Activated CD4-positive, alpha-beta T cell treated with anti-CD3 and anti-CD28 coated beads for 4 hours (primary cell): ENCODE measurements around the gene PBXIP1.
A peak's percentile ranks its signal among the peaks of the same experiment; 100 is the strongest.

Experiments
- DNase-seq, 2 donors: peaks; one replicate each; pipeline ENCODE4 v3.0.0-alpha.2; 2020

PBXIP1 gene

DNA sequence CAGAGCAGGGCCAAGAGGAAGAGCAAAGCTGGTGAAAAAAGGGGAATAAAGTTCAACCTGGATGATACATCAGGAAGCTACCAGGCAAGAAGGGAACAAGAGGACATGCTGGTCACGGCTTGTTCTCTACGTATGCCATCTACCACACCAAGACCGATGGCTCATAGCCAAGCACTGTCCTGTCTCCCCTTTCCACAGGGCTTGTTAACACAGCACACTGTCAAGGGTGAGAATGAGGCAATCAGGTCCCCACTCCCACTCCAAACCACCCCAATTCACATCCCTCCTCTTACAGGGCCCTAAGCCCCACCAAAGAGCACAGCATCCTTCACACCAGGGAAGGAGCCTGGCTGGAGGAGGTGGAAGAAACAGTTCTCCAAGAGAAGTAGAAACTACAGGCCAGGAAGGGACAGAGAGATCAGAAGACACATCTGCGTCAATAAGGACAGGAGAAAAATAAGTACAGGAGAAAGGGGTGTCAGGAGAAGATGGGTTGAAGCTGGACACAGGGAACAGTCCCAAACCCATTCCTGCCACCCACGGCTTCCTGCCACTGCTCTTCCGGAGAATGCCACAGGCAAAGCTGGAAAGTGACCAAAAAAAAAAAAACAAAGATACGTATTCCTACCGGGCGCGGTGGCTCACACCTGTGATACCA lies 15.6 kb upstream of the PBXIP1 start:
- no peak for DNase-seq

DNA sequence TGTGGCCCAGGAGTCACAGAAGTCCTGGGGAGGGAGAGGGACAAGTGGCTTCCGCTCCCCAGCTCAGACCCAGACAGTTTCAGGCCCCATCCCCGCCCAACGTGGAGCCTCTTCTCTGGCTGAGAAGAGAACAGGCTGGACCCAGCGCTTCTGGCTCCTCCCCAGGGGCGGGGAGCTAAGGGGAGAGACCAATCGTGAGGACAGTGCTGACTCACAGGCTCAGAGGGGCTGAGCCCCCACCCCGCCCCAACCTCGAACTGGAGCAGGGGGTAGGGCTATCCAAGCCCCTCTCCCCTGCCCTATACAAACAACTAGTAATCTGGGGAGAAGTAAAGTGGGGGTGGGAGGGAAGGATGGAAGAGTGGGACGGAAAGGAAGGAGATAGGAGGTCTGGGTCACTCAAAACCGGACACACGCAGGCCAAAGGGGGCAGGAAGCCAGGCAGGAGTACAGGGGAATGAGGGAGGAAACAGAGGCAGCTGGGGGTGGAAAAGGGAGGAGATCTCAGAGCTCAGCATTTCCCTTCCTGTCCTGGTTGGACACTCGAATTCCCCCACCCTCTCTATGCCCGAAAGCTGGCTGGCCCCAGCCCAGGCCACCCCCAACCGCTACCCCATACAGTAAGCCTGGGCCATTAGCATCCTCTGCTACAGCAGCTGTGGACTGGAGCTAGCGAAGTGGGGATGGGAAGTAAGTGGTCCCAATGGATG lies 14.9 kb upstream of the PBXIP1 start, which contains the start of gene SHC1:
Gene SHC1, minus strand, starts transcription at position 117 of the 710 bp plus-strand sequence. CDS start 221 bp downstream, outside the sequence.
- DNase-seq, result peak; percentile 29 to 35

DNA sequence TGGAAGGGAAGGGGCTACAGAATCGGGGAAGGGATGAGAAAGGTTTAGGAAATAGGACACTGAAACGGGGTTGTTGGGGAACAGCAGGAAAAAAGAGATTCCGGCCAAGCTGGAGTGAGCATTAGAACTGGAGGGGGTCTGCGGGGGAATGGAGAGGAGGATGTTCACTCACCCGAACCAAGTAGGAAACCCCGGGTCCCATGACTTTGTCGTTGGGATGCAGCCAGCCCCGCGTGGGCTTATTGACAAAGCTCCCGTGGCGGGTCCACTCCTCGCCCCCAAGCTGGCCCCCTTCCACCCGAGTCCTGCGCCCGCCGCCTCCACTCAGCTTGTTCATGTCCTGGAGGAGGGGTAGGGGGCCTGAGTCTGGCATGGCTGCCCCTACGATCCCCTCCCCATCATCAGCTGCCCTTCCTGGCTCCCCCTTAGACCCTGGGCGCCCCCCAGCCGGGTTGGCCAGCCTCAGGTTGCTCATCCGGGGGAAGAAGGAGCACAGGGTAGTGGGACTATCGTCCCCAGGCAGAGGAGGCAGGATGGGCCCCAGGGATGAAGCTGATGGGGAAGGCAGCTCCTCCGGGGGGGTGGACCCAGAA lies 14.1 kb upstream of the PBXIP1 start:
- no peak for DNase-seq

DNA sequence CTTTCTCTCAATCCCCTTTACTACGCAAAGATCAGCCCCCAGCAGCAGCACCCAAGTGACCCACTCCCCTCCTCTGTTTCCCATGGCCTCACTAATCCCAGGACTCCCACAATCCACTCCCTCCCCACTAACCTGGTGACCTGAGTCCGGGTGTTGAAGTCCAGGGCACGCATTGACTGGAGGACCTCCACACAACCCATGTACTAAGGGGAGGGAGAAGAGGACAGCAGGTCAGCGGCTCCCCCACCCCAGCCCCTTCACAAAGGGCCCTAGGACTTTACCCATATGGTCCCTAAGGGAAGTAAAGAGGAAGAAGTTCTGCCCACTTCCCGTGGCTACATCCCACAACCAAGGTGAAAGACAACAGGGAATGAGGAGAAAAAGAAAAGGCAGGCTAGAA lies 13.3 kb upstream of the PBXIP1 start:
- DNase-seq, result no peak

DNA sequence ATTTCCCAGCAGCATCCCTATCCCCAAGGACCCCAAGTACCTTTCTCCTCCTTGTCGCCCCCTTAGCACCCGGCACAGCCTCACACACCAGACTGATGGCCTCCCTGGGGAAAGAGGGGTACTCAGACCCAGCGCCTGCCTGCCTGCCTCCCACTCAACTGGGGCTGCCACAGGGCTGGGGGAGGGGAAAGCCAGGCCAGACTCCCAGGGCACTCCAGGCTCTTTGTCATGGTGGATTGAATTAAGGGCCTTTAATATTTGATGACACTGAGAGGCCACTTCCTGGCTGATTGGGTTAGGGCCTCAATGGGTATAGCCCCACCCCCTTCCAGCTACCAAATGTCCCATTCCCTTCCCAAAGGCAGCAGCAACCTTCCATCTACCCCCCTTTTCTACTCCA lies 12.8 kb upstream of the PBXIP1 start:
- no peak for DNase-seq

DNA sequence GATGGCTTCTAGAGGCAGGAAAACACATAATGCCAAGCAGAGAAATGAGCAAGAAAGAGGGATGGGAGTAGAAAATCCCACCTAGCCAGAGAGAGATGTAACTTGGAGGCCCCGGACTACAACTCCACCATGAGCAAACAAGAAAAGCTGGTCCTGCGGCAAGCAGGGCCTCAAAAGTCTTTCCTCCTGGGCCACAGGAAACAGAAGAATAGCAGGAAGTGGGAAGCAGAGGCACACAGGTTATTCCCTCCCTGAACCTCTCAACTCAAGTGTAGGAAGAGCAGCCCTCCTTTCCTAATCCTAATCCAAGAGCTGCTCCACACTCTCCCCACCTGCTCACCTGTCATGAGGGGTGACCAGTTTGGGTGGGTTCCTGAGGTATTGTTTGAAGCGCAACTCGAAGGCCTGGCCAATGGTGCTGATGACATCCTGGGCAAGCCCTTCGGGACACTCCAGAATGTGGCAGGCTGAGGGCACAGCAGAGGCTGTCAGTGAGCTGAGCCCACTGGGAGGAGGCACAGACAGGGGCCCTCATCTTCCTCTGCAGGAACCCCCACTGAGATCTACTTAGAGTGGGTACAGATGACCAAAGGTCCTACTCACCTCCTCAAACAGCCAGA lies 11.5 kb upstream of the PBXIP1 start:
- no peak for DNase-seq

DNA sequence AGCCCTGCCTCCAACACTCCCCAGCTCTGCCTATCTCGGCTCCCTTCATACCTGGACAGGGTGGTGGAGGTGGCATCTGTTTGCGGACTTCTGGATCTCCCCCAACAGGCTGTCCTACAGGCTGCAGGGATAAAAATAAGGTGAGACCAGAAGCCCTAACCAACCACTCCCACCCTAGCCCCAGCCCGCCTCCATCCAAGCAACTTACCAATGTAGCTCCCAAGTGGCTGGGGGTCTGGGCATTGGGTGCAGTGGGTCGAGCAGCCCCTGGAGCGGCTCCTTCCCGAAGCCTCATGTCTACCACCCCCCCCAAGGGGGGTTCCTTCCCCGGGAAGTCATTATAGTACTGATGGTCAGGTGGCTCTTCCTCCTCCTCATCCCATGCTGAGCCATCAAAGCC lies 10.2 kb upstream of the PBXIP1 start:
- DNase-seq, result no peak

DNA sequence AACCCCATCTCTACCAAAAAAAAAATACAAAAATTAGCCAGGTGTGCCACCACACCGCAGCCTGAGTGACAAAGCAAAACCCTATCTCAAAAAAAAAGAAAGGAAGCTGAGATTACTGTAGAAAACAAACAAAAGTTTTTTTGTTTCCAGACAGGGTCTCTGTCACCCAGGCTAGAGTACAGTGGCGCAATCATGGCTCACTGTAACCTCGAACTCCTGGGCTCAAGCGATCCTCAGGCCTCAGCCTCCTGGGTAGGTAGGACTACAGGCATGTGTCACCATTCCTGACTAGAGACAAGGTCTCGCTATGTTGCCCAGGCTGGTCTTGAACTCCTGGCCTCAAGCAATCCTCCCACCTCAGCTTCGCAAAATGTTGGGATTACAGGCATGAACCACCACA lies 8.5 kb upstream of the PBXIP1 start:
- no peak for DNase-seq

DNA sequence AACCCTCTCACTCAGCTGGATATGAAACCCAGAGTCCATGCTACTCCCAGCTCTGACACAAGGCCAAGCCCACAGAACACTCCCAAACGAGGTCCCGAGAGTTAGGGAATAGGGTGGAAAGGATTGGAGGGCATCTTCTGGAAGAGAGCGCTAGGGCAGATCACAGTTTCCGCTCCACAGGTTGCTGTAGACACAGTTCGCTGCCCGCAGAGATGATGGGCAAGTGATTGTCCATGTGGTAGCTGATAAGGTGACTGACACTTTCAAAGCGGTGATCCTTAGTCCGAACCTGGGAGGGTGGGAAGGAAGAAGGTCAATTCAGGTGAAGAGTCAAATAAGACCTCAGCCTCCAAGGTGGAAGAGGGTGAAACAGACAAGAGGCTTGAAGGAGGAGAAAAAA lies 7.7 kb upstream of the PBXIP1 start:
- no peak for DNase-seq

DNA sequence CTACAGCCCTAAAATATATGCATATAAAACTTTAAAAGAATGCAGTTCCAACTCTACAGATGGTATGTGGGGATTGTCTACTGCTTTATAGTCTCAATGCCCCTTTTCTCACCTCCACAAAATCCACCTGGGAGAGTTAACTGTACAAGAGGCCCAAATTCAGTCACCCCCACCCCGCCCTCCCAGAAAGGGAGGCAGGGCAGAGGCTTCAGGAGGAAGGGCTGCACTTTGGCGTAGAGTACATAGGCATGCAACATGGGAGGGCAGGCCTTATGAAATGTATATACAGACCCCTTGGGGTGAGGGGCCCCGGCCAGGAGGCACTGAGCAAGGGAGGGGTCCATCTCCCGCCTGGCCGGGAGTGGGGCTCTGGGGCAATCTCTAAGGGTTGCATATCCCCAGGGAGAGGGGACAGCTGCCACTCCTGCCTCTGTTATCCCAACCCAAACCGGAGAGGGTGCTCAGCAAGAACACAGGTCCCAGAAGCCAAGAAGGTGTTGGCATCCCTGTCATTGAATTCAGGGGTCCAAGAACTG lies 7.0 kb upstream of the PBXIP1 start:
- DNase-seq, result no peak

DNA sequence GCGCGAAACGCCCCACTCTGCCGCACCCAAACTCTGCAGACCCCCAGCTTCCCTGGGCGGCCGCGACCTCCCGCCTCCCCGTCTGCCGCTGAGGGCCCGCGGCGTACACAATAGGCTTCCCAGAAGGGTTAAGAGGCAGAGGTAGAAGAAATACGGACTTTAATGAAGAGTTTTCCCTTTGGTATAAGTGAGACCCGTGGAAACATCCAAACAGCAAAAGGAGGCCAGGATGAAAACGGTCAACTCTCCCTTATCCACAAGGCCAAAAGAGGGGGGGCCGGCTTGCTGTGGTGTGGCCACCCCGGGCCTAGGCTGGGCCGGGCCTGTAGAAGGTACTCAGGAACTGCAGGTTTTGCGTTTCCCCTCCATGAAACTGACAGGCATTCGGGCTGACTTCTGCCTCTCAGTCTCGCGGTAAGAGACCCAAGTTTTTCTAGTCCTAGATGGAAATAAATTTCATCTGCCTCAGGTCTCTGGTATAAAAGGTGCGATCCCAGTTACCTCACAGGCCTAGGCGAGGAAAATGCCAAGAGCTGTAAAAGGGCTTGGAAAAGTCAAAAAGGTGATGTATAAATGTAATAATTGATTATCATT lies 6.4 kb upstream of the PBXIP1 start:
- no peak for DNase-seq

DNA sequence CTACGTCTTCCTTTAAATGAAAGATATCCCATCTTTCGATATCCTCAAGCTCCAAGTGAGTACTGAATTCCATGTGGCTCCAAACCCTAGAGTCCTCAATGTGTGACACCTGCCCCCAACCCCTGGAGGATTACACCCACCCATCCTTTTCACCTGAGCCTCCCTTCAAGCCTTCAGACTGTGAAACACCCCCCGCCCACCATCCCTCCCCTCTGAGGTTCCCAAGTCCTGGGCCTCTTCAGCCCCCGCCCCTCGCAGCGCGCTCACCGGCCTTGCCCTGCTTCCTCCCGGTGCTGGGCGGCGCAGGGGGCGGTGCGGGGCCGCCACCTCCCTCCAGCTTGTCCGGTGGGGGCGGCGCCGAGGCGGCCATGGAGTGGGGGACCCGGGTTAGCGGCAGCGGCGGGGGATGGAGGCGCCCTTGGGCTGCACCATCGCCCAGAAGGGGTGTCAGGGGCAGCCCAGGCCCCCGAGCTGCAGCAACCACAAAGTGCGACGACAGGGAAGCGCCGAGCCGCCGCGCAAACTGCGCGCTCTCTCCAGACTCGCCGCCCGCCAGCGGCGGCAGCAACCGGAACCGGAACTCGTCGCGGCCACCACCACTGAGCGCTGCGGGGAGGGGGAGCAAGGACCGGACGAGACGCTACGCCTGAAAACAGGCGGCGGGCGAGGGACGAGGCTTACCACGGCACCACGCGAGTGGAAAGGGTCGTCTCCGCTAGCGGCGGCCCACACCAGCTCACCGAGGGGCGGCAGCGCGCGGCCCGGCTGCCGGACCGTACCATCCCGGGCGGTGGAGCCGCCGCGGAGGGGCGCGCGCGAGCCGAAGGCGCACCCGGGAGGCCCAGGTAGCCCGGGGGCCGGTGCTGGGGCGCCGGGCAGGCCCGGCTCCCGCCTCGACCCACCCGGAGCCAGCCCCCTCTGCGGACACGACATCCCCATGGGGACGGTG lies 5.6 kb upstream of the PBXIP1 start, which contains the start of gene PYGO2:
Gene PYGO2, minus strand, starts transcription at position 576 of the 949 bp plus-strand sequence. Its CDS starts 206 bp downstream, at position 370.
- peak; percentile 71 to 80 for DNase-seq

DNA sequence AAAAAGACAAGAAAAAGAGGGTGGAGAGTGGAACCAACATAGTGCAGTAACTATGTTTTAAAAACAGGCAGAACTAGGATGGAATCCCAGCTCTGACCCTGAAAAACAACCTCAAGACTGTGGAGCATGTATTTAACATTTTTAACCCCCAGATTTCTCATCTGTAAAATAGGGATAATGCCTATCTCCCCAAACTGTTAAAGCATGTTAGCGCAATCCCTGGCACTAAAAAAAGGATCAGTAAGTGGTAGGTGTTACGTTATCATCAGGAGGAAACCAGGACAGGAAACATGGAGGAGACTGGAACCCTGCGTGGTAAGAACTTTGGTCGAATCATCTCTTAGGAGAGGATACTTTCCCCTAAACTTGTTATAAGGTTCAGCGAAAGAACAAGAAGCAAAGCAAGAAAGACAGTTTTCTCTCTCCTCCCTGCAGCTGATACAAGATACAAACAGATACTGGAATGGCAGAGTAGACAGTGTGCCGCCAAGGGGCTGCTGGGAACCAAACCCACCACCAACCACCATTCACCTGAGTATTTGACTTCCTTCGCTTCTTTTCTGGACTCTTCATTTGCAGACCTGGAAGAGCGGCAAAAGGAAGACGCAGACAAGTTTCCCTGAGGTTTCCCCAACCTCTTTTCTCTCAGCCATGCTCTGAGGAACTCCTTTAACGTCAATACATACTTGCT lies 4.7 kb upstream of the PBXIP1 start:
- DNase-seq, result no peak

DNA sequence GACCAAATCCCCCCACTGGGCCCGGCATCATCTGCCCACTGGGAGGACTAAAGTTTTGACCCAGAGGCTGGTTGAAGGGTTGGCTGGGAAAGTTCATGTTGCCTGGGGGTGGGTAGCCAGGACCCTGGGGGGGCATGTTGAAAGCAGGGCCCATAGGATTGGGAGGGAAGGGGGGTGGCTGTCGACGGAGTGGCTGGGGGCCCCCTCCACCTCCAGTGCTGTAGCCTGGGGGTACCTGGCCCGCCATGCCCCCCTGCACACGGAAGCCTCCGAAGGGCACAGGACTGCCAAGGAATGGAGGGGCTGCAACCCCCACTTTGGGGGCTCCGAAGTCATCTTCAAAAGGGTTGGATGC lies 3.5 kb upstream of the PBXIP1 start:
- no peak for DNase-seq

DNA sequence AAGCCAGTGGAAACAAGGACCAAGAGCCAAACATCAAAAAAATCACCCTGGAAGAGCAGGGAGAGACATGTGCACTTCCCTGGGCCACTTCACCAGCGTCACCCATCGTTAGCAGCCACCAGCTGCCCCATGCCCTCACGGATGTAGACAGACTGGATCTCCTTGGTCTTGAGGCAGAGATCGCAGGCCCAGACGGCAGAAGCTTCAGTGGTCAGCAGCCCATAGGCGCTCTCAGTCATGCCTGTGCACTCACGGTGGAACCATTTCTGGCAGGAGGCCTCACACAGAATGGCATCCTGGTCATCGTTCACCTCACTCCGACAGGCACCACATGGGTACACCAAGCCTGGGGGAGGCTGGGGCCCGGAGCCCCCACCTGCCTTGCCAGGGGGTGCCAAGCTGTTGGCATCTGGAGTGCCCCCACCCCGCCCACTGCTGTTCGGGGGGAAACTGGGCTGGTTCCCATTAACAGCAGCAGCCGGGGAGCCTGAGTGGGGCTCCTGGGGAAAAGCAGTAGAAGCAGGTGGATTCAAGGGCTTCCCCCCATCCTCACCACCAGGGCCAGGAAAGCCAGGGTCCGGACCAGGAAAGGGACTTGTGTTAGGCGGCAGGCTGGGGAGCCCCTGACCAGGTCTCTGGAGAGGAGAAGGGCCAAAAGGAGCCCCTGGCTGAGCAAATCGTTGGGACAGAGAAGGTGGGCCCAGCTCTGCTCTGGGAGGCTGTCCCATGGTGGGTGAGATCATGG lies 3.0 kb upstream of the PBXIP1 start:
- no peak for DNase-seq

DNA sequence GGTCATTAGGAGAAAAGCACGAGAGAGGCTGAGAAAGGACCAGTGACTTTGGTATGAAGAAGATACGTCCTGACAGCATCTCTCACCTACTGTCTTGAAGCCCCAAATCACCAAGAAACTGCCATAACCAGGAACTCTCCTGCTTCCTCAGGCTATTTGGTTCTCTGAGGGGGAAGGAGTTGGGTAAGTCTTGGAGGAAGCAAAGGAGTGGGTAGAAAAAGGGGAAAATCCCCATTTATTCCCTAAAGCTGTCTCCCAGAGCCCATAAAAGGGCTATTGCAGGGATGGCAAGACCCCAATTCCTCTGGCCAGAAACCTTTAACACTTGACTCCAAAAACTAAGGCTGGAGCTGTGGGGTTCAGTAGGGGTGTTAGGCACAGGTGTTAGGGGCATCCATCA lies 2.1 kb upstream of the PBXIP1 start:
- DNase-seq, result no peak

DNA sequence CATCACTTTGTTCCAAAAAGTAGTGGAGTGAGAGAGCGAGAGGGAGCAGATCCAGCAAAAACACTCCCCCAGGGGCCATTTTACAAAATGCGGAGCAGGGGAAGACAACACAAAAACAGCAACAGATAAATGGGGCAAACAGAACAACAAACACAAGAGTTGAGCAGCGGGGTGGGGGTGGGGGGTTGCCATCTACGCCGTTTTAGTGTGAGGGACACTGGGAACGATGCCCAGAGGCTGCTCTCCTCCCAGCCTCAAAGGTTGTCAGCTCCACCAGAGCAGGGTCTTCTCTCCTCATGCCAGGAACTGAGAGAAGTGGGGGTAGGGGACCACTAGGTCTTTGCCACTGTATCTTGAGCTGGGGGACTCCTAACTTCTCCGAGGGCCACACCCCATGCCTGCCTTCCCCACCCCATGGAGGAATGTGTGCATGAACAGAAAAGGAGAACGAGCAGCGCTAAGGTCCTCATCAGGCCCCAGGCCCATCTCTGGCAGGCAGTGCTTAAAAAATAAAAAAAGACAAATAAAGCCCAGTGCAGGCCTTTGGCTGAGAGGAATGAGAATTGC lies 1.3 kb upstream of the PBXIP1 start:
- DNase-seq, result no peak

DNA sequence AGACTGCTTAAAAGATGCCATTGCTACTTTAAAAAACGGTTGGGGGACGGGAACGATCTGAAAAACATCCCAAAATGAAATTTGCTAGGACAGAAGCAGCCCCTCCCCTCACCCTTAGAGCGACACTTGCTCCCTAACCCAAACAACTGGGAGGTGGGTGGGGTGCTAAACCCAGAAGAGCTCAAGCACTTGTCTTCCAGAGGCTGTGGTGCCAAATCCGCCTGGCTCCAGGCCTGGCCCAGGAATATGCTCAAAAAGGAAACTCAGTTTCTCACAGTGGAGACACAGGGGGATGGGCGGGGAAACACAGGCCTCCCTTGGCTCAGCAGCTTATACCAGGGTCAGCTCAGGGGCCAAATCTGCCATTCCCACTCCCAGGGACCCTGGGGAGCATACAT lies 644 bp upstream of the PBXIP1 start:
- DNase-seq, result no peak

DNA sequence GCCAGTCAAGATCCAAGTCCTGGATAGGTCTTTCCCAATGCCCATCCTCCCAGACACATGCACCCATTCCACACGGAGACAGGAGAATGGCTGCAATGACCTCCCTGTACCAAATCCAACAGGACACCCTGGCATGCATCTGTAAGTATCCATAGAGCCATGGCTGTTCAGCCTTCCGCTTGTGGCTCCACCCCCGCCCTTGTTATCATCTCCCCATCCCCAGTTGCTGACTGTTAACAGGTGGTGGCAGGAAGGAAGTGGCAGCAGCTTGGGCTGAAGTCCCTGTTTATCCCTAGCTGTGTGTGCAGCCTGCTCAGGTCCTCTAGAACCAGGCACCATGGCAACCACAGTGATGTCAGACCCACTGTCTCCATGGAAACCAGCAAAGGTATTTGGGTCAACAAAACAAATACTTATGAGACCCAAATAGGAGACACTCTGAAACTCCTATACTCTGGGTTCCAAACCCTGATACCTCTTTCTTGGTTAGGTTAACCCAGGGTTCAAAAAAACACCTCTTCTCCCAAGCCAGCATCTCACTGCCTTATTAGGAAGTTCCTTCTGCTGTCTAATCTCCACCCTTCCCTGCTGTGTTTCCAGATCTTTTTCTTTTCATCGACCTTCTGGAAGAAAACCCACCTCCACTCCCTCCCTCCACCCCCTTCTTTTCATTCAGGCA lies 721 bp downstream of the PBXIP1 start:
- peak; percentile 77 to 78 for DNase-seq

DNA sequence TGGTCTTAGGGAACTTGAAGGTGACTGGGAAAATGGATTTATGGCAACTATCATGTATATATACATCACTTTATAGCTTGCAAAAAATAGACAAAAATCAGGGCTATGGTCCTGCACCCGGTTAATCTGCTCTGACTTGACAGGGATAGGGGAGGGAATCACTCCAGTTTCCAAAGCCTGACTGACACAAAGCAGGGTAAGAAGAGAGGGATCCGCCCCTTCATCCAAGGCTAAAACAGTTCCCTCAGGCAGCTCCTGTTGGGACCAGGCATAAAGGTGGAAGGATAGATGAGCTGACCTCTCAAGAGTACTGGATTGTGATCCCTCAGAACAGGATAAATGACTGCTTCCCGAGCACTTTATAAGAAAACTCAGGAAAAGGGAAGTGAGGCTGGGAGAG lies 1.4 kb downstream of the PBXIP1 start:
- DNase-seq, result no peak
